ENCODE results near the gene FRMD4A.

DNA sequence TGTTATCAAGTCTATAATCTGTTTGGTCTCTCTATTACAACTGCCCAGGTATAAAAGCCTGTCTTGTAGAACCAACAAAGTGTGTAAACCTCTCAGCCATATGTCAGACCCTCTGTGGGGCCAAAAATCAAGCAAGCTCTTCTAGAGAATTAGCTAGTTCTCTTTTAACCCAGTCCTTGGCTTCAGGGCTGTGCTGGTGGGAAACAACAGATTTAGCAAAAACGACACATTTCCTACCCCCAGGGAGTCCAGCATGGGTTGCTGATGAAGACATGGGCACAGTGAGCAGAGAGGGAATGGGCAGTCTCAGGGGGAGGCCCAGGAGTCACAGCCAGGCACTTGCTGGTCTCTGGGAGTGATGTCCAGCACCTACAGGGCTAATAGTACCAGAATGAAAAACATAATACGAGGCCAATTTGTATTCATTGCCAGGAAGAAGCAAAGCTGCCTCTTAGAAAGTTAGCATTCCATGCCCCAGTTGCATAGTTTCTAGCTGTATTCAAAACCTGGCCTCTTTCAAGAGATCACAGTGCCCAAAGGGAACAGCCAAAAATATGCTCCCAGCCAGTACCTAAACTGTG, 80.1 kb downstream of the FRMD4A start:
- TF ChIP-seq, protein P1, sequence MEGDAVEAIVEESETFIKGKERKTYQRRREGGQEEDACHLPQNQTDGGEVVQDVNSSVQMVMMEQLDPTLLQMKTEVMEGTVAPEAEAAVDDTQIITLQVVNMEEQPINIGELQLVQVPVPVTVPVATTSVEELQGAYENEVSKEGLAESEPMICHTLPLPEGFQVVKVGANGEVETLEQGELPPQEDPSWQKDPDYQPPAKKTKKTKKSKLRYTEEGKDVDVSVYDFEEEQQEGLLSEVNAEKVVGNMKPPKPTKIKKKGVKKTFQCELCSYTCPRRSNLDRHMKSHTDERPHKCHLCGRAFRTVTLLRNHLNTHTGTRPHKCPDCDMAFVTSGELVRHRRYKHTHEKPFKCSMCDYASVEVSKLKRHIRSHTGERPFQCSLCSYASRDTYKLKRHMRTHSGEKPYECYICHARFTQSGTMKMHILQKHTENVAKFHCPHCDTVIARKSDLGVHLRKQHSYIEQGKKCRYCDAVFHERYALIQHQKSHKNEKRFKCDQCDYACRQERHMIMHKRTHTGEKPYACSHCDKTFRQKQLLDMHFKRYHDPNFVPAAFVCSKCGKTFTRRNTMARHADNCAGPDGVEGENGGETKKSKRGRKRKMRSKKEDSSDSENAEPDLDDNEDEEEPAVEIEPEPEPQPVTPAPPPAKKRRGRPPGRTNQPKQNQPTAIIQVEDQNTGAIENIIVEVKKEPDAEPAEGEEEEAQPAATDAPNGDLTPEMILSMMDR (IDR thresholded peaks at IDR 0.05) = no peak
- TF ChIP-seq POLR2A (IDR thresholded peaks at IDR 0.05) = no peak

All from stomach (tissue), 4 donors.